HG03108 (cell line): ENCODE results near the gene POP7.

ENCODE experiments used
- ATAC-seq: cut with Tn5 transposase; IDR thresholded peaks from one replicate; pipeline ENCODE4 v1.9.1; 2021; ENCODE audit warnings: moderate library complexity; ENCODE audit not compliant: unreplicated experiment

Gene POP7

DNA sequence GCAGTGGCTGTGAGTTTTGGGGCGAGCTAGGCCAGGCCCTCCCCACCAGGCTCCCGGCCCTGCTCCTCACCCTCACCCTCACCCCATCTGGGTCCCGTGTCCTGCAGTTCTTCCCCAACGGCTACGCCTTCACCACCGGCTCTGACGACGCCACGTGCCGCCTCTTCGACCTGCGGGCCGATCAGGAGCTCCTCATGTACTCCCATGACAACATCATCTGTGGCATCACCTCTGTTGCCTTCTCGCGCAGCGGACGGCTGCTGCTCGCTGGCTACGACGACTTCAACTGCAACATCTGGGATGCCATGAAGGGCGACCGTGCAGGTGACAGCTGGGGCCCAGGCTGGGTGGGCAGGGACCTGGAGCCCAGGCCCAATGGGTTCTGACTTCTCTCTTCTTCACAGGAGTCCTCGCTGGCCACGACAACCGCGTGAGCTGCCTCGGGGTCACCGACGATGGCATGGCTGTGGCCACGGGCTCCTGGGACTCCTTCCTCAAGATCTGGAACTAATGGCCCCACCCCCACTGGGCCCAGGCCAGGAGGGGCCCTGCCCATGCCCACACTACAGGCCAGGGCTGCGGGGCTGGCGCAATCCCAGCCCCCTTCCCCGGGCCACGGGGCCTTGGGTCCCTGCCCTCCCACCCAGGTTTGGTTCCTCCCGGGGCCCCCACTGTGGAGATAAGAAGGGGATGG is 27.5 kb upstream of the POP7 start:
- ATAC-seq, result no peak

DNA sequence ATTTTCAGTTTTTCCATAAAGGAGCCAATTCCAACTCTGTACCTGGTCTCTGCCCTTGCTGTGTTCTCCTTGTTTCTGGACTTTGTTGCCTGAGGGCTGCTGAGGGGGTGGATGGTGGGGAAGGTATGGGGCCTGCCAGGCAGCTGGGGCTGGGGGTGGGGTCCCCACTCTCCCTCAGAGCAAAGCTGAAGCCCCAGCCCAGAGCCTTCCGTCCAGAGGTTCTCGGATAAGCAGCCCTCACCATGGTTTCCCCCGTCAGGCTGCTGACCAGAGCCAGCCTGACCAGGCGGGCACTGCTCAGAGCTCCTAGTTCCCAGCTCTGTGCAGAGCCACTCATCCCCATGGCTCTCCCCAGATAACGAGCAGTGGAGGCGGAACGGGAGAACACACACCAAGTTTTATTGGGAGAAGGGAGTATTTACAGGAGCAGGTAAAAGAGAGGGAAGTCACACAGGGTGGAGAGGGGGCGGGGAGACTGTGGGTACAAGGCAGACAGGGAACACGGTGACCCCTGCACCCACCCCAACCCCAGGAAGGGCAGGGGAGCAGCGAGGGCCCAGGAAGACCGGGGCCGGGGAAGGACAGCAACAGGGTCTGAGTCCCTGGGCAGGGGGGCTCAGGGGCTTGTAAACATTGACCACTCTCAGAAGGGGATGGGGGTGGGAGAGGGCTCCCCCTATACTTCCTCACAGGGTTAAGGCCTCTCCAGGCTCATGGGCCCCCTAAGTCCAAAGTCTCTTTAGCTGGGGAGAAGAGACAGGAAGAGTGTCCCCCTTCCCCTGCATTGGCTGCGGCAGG is 26.6 kb upstream of the POP7 start:
- ATAC-seq, result no peak

DNA sequence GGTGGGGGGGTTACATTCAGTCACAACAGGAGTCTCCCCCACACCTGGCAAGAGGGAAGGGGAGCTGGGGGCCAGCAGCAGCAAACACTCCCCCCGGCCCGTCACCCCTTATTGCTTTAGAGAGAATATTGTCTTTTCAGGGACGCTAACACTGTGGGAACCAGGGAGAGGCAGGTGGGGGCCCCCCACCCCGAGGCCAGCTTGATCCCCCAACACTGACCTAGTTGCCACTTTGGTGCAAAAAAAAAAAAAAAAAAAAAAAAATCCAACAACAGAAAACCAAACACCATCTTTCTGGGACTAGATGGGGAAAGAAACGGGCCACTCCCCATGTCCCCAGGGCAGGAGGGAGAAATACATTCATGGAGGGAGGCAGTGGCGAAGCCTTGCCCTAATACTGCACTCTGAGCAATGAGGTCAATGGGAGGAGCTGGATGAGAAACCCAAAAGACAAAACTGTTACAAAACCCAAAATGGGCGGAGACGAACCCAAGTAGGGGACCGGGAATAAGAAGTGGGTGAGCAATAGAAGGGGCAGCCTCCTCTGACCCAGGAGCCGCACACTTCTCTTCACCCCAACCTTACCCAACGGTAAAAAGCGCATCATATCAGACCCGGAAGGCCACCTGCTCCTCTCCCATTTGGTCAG is 25.9 kb upstream of the POP7 start:
- no peak for ATAC-seq

DNA sequence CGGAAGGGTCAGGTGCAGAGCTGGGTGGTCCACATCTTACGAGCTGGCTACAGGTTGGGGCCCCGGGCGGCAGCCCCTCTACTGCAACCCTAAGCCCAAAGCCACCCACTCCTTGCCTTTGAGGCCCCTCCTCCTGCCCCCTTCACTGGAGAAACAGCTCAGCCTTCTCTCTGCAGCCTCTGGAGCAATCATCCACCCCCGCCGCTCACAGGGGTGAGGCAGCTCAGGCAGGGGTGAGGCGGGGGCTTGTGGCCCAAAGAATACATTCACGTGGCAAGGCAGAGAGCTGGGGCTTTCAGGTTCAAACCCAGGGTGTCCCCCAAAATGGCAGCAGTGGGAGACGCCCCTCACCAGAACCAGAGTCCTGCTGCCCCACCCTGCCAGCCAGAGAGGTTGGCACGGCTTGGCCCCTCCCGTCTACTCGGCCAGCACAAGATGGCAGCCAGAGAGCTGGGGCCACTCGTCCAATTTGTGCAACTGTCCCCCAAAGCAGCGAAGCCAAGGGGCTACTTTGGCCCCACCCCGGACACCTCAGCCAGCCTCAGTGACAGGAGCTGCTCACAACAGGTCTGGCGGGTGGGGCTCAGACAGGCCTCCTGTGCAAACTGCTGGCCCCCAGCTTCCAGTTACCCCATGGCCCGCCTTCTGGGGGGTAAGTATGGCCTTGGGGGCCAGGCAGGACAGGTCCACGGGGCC is 25.2 kb upstream of the POP7 start:
- no peak for ATAC-seq

DNA sequence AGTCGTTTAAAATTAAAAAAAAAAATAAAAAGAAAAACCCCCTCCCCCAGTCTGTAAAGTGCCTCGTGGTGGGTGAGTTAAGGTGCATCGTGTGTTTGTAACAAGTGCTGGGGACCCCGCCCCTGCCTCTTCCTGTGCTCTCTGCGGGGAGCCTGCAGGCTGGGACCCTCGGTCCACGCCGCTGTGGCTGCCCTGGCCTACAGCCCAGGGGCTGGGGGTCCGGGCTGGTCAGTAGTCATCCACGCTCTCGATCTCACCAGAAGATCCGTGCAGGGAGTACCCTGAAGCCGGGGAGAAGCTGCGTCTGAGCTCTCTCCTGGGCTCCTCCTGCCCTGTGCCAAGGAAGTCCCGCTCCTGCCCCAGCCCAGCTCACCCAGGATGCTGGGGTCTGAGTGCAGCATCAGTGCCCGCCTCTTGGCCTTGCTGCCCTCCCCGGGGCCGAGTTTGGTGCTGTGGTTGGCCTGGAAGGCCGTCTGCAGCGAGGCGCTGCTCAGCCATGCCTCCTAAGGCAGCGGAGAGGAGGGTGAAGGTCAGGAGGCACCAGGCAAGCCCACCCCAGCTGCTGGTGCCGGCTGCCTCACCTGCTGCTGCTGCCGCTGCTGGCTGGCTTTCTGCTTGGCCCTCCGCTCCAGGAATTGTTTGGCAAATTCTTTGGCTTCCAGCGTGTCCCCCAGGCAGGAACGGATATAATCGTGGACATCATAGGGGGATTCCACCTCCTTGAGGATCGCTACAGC is 24.3 kb upstream of the POP7 start:
- no peak for ATAC-seq

DNA sequence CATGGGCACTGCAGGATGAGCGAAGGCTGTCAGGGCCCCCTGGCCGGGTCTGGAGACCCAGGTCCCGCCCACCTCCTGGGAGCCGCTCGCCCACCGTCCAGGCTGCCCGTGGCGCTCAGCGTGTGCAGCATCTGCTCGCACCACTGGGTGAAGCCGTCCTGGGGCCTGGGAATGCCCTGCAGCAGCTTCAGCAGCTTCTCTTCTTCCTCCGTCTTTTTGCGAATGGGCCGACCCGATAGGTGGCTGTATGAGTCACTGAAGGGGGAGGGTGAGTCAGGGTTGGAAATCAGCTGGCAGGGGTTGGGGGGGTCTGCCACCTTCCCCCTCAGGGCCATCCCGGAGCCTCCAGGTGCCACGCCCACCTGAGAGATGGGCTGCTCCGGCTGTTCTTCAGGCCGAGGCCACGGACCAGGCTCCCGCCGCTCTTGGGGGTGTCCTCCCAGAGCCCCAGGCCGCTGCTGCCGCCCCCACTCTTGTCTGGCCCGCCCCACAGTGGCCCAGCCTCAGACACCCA is 23.6 kb upstream of the POP7 start:
- ATAC-seq, result no peak

DNA sequence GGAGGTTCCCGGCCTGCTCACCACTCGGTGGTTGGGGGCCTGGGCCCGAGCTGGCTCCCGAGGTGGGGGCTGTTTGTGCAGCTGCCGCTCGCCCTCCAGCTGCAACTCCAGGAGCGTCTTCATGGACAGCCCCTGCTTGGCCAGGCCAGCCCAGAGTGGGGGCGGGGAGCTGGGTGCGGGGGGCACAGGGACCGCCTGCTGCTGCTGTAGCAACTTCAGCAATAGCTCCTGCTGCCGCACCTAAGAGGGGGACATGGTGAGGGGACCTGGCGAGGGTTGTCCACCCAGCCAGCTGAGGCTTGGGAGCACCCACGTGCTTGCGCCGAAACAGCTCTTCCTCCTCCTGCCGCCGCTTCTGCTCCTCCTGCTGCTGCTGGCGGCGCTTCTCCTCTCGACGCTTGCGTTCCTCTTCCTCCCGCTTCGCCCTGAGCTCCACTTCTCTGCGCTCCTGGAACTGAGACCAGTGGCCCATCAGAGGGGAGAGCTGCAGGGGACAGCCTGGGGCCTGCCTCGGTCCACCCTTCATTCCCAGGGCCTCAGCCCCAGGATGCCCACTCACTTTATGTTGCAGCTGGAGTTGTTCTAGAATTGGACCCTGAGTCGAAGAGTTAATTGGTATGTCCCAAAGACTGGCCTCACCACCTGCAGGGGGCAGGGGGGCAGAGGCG is 22.8 kb upstream of the POP7 start:
- ATAC-seq, result no peak

DNA sequence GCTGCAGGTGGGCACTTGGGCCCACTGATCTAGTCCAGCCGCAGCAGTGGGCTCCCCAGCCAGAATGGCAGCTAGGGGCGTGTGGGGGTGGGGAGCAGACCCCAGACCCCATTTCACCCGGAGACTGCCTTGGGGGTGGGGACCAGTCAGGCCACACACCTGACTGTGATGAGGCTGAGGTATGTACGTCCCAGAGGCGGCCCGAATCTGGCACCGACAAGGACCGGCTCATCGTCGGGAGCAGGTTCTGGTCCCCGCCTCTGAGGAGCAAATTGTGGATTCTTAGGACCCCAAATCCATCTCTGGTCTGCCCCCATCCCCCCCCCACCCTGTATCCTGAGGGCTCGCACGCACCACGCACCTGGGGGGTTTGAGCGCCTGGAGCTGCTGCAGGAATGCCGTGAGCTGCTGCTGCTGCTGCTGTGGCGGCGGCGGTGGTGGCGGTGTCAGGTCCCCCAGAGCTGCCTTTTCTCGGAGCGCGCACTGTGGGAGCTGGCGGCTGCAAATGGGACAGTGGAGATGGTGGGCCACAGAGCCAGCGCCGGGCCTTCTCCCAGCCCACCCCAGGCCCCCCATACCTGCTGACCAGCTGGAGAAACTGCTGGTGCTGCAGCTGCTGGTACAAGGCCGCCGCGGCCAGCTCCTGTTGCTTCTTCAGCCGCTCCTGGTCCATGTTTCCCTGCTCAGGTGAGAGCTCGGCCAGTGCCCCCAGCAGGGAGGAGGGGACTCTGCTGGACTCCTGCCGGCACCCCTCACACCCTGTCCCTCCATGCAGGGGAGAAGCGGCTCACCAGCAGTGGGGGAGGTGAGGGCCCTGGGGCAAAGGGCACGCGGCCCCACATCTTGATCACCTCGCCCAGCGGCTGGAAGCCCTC is 22.0 kb upstream of the POP7 start:
- ATAC-seq, result no peak

DNA sequence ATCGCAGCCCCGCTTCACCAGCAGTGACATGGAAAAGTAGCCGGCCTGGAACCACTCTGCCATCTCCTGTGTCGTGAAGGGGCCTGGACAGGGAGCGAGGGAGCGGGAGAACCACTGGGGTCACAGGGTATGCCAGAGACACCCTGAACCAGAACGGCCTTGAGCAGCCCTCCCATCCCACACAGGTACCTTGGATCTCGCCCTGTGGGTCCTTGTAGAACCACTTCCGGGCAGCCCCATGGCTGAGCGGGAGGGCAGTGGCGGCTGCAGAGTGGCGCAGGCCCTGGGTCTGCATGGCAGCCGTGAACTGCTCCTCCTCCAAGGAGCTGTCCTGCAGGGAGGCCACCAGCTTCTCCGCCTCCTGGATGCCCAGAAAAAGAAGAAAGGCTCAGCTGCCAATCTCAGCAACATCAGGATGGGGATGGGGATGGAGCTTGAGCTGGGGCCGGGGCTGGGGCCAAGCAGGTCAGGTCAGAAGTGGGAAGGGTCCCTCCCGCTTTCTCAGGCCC is 21.3 kb upstream of the POP7 start:
- no peak for ATAC-seq

DNA sequence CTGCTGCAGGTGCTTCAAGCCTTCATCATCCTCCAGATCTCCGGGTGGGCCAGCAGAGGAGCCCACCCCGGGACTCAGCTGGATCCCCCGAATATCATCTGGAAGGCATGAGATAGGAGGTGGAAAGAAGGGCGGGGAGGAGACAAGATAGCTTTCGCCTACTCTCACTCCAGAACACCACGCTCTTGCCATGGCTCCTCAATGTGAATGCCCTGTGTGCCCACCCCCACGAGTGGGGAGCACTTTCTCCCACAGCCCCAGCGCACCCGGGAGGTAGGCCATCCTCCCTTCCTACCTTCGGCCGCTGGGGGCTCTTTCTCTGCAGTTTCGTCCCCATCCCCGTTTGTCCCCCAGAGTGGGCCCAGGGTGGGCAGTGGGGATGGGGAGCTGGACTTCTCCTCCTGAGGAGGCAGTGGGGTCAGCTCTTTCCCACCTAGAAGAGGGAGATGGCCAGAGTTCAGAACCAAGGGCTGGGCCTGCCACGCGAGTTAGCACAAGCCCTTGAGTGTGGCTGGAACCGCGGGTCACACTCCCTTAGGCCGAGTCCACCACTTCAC is 20.8 kb upstream of the POP7 start:
- no peak for ATAC-seq

DNA sequence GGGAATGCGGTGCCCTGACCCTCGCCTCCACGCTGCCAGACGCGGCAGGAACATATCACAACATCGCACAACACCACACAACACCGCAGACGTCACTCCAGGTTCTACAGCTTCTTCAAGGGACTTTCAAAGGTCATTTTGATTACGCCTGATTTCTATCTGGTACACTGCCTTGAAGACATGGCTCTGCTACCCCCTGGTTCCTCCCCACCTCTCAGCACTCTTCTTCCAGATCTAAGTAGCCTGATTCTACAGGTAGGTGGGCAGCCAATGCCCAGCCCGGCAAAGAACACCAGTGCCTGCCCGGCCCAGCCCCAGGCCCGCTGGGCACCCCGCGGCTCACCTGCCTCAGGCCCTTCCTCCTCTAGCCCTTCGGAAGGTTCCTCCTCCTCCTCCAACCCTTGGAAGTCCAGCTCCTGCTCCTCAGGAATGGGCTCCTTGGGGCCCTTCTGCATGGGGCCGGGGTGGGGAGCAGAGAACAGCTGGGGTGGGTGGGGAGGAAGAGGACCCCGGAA is 20.2 kb upstream of the POP7 start:
- ATAC-seq, result no peak

DNA sequence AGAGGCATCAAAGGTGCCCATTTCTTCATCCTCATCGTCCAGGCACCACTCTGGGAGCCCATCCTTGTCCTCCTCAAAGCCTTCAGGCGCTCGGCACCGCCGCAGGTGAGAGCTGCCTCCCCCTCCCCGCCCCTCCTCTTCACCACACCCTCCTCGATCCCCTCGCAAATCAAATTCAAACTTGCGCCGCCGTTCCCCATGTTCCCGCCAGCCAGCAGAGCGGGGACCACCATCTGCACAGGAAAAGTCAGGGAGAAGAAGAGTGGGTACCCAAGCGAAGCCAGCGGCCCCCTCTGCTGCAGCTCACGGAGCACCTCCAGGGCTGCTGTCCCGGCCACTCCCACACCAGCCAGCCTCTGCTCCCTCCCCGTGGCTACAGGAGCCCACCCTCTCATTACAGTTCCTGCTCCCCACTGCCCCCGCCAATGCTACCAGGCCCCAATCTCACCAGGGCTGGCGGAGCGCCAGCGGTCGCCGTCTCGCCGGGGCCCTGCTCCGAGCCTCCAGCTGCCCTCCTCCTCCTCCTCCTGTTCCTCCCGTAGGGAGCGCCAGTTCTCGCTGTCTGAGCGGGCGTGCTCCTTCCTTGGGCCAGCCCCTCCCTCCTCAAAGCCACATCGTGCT is 19.6 kb upstream of the POP7 start:
- no peak for ATAC-seq

DNA sequence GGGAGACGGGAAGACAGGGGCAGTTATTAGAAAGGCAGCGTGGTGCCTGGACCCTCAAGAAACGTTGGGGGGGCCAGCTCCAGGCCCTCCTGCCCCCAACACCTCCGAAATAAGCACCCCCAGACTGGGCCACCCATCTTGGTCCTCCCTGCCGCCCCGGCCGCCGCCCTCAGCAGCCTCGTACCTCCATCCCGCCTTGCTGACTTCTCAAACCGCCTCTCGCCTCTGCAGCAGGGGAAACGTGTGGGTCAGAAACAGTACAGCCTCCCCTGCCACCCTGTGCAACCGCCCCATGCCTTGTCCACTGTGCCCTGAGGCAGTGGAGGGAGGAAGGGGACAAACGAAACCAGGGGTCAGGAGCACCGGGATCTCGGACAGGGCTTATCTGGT is 19.1 kb upstream of the POP7 start:
- ATAC-seq, result no peak

DNA sequence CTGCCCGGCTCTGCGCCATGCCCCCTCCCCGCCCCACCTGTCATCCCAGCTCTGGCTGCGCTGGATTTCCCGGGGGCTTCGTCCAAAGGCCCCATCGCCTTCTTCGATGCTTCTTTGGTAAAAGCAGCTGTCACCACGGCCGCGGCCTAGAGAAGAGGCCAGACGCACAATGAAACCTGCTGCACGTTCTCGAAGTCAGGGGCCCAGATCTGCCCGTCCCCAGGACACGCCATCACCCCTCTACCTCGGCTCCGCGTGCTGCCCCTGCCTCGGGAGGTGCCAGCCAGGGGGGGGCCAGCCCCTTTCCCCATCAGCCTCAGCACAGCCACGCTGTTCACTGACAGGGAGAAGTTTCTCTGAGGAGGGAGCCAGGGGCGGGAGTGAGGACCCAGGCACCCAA is 18.7 kb upstream of the POP7 start:
- ATAC-seq, result no peak

DNA sequence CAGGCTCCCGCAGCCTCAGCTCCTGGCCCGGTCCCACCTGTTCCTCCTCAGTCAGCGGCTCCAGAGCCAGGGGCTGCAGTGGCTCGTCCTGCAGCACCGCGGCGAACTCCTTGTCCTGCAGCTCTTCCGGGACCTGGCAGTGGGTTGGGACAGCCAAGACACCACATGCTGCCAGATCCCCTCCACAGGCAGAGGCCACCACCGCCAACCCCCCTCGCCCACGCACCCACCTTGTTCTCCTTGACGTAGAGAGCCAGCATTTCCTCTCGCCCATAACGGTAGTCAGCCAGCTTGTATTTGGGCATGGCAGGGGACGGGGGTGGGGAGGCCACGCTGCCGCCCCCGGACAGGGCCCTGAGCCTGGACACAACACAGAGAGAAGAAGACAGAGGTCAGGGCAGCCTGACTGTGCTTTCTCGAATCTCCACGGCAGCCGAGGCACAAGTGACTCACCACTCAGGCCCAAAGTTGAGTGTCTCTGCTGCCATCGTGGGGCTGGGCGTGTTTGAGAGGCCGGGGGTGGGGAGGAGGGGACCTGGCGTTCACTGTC is 18.1 kb upstream of the POP7 start:
- no peak for ATAC-seq

DNA sequence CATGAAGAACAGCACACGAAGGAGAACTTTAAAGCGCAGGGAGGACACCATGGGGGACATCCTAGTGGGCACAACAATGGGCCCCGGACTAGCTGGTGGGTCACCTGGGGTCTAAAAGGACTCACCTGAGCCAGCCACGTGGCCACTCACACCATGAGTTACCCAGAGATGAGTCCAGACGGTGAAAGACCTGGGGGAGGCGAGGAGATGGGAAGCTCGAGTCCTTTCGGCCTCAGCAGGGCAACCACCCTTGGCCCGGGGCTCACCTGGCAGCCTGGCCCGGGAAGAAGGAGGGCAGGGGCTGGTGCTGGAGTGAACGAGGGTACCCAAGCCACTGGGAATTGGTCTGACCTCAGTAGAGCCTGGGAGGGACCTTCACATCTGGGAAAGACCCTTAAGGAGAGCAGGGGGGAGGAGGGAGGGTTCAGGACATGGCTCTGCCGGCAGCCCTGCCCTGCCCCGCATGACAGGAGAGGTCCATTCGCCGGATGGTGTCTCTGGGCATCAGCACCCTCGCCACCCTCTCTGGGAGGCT is 17.5 kb upstream of the POP7 start:
- ATAC-seq, result no peak
